ENCODE results near the gene LUC7L.

DNA sequence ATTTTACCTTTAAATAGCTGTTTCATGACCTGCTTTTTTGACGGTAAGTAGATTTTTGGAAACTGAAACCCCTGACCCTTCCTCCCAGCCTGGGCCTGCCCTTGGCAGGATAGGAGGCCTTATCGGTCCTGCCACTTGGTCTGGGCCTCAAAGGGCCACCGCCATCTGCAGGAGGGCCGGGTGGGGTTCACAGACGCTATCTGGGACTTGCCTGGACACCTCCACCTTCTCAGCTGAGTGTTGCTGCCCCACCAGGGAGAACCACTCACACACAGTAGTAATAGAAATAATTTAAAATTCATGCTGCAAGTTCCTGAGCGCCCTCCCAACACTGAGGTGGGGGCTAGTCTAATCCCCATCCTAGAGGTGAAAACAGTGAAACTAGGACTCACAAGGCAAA is 86.2 kb downstream of the LUC7L start:
- TF ChIP-seq CTCF (IDR thresholded peaks at IDR 0.05) (no peak), POLR2A (IDR thresholded peaks at IDR 0.05) (no peak)

Measured in testis (tissue), 2 donors.